H9 (cell line): ENCODE data around the gene PRSS27. TPM values are rescaled to one million over a fixed set of nuclear protein-coding genes. Genes with fewer than 3 reads are reported as not detected.

Experiments
- DNase-seq: peaks from one replicate; pipeline ENCODE4 v3.0.0-alpha.2; 2017
- H2AFZ ChIP-seq: one replicate; pipeline ENCODE4 v1.6.1; 2013; ENCODE audit warnings: mild to moderate bottlenecking, low read length, control low read depth, moderate library complexity
- H2AK5ac ChIP-seq: 2 replicates; pipeline ENCODE4 v1.6.1; 2013; ENCODE audit warnings: low read length, control low read depth, mixed read lengths; ENCODE audit not compliant: insufficient read length
- H2BK120ac ChIP-seq: one replicate; pipeline ENCODE4 v1.6.1; 2013; ENCODE audit warnings: low read depth, mild to moderate bottlenecking, low read length, control low read depth, inconsistent platforms; ENCODE audit not compliant: poor library complexity, severe bottlenecking
- H2BK12ac ChIP-seq: 2 replicates; pipeline ENCODE4 v1.6.1; 2013; ENCODE audit warnings: low read length, control low read depth, mixed read lengths, low read depth; ENCODE audit not compliant: insufficient read length
- H2BK15ac ChIP-seq: 2 replicates; pipeline ENCODE4 v1.6.1; 2013; ENCODE audit warnings: low read depth, low read length, control low read depth
- H2BK20ac ChIP-seq: one replicate; pipeline ENCODE4 v1.6.1; 2013; ENCODE audit warnings: low read depth, mild to moderate bottlenecking, low read length, control low read depth, inconsistent platforms; ENCODE audit not compliant: poor library complexity, severe bottlenecking
- H2BK5ac ChIP-seq: 2 replicates; pipeline ENCODE4 v1.6.1; 2013; ENCODE audit warnings: low read length, control low read depth, mixed read lengths; ENCODE audit not compliant: insufficient read length
- H3K14ac ChIP-seq: 2 replicates; pipeline ENCODE4 v1.6.1; 2013; ENCODE audit warnings: low read length, control low read depth; ENCODE audit not compliant: insufficient read depth
- H3K18ac ChIP-seq: 2 replicates; pipeline ENCODE4 v1.6.1; 2013; ENCODE audit warnings: low read depth, mild to moderate bottlenecking, mixed read lengths, low read length, control low read depth; ENCODE audit not compliant: insufficient read length
- H3K23ac ChIP-seq: 2 replicates; pipeline ENCODE4 v1.6.1; 2013; ENCODE audit warnings: low read length, control low read depth, mixed read lengths, low read depth; ENCODE audit not compliant: insufficient read length
- H3K23me2 ChIP-seq: 2 replicates; pipeline ENCODE4 v1.6.1; 2013; ENCODE audit warnings: low read depth, mild to moderate bottlenecking, mixed read lengths, low read length, control low read depth; ENCODE audit not compliant: insufficient read length, poor library complexity, severe bottlenecking
- H3K27ac ChIP-seq: 2 replicates; pipeline ENCODE4 v1.5.1; 2013; ENCODE audit warnings: low read length, control low read depth, mixed read lengths, low read depth; ENCODE audit not compliant: insufficient read length
- H3K27me3 ChIP-seq: 2 replicates; pipeline ENCODE4 v1.6.1; 2013; ENCODE audit warnings: low read length, control low read depth, inconsistent platforms; ENCODE audit not compliant: insufficient read depth
- H3K4ac ChIP-seq: 2 replicates; pipeline ENCODE4 v1.6.1; 2013; ENCODE audit warnings: low read depth, mild to moderate bottlenecking, control low read depth, inconsistent platforms, low read length, moderate library complexity
- H3K4me1 ChIP-seq: 2 replicates; pipeline ENCODE4 v1.6.1; 2013; ENCODE audit warnings: low read length, control low read depth, inconsistent platforms; ENCODE audit not compliant: insufficient read depth
- H3K4me2 ChIP-seq: 2 replicates; pipeline ENCODE4 v1.6.1; 2013; ENCODE audit warnings: low read length, control low read depth, mixed read lengths; ENCODE audit not compliant: insufficient read length, insufficient read depth
- H3K56ac ChIP-seq: 2 replicates; pipeline ENCODE4 v1.6.1; 2013; ENCODE audit warnings: low read depth, mild to moderate bottlenecking, mixed read lengths, low read length, control low read depth; ENCODE audit not compliant: insufficient read length
- H3K79me1 ChIP-seq: 2 replicates; pipeline ENCODE4 v1.6.1; 2013; ENCODE audit warnings: low read depth, mild to moderate bottlenecking, moderate library complexity, low read length, control low read depth, inconsistent platforms; ENCODE audit not compliant: insufficient read depth, poor library complexity, severe bottlenecking
- H3K79me2 ChIP-seq: 2 replicates; pipeline ENCODE4 v1.6.1; 2013; ENCODE audit warnings: low read length, control low read depth, inconsistent platforms; ENCODE audit not compliant: insufficient read depth
- H3K9ac ChIP-seq: 2 replicates; pipeline ENCODE4 v1.6.1; 2013; ENCODE audit warnings: low read length, control low read depth, mixed read lengths; ENCODE audit not compliant: insufficient read length; ENCODE audit errors: extremely low read depth
- H3K9me3 ChIP-seq: one replicate; pipeline ENCODE4 v1.6.1; 2013; ENCODE audit warnings: low read depth, low read length, inconsistent platforms; ENCODE audit not compliant: control insufficient read depth
- H3T11ph ChIP-seq: one replicate; pipeline ENCODE4 v1.6.1; 2013; ENCODE audit warnings: mild to moderate bottlenecking, low read length, control low read depth, inconsistent platforms
- H4K20me1 ChIP-seq: one replicate; pipeline ENCODE4 v1.6.1; 2013; ENCODE audit not compliant: control insufficient read depth, insufficient read length, insufficient read depth
- H4K5ac ChIP-seq: 2 replicates; pipeline ENCODE4 v1.6.1; 2013; ENCODE audit warnings: low read depth, mild to moderate bottlenecking, mixed read lengths, low read length, control low read depth; ENCODE audit not compliant: insufficient read length
- H4K8ac ChIP-seq: replicated peaks from 2 replicates; pipeline ENCODE4 v1.6.1; 2013; ENCODE audit warnings: low read length, control low read depth, mixed read lengths, low read depth; ENCODE audit not compliant: insufficient read length
- H4K91ac ChIP-seq: 2 replicates; pipeline ENCODE4 v1.6.1; 2013; ENCODE audit warnings: low read depth, mild to moderate bottlenecking, moderate library complexity, mixed read lengths, low read length, control low read depth; ENCODE audit not compliant: insufficient read length
- H3K27ac Mint-ChIP-seq, 3 experiments: 2 replicates in 2 of 3; 3 replicates in 1 of 3; pipeline ENCODE4 v1.8.0; 2020 to 2021; ENCODE audit warnings: mixed read lengths in 3 of 3, mild to moderate bottlenecking in 1 of 3, moderate library complexity in 1 of 3
- H3K27me3 Mint-ChIP-seq: 2 replicates; pipeline ENCODE4 v1.8.0; 2021; ENCODE audit warnings: low read depth, mild to moderate bottlenecking, moderate library complexity, mixed read lengths
- H3K36me3 Mint-ChIP-seq, 3 experiments: 2 replicates in 2 of 3; 3 replicates in 1 of 3; pipeline ENCODE4 v1.8.0; 2020 to 2021; ENCODE audit warnings: low read depth in 3 of 3, mixed read lengths in 3 of 3; ENCODE audit not compliant: insufficient read depth in 1 of 3
- H3K4me1 Mint-ChIP-seq, 2 experiments: 2 replicates each; pipeline ENCODE4 v1.8.0; 2020; ENCODE audit warnings: mixed read lengths in 2 of 2
- H3K4me3 Mint-ChIP-seq, 2 experiments: 2 replicates in 1 of 2; 3 replicates in 1 of 2; pipeline ENCODE4 v1.8.0; 2020 to 2021; ENCODE audit warnings: mild to moderate bottlenecking in 2 of 2, mixed read lengths in 2 of 2, moderate library complexity in 1 of 2
- H3K9me3 Mint-ChIP-seq, 2 experiments: 2 replicates in 1 of 2; 3 replicates in 1 of 2; pipeline ENCODE4 v1.8.0; 2020; ENCODE audit warnings: mild to moderate bottlenecking in 2 of 2, mixed read lengths in 2 of 2, moderate library complexity in 1 of 2
- CTCF ChIP-seq: fragments of 200-600 bp; sonication (generic); conservative IDR thresholded peaks from 3 replicates; pipeline ENCODE4 v1.8.0; 2021; ENCODE audit warnings: antibody characterized with exemption, mild to moderate bottlenecking
- WGBS: extraction: QIAGEN DNeasy Blood & Tissue Kit; methylation state at CpG from one replicate; pipeline ENCODE4 v1.1.7; 2013; ENCODE audit warnings: missing lambda C conversion rate, low lambda C conversion rate, mixed read lengths; ENCODE audit not compliant: insufficient read length; ENCODE audit errors: extremely low coverage; 5-methylcytosine and 5-hydroxymethylcytosine counted together
- total RNA-seq: library from RNA; stranded (reverse); gene quantifications from 2 replicates; pipeline ENCODE4 v1.2.1, GENCODE V29; 2021

PRSS27 gene
- total RNA-seq, 1 experiment from 2014 or later = 5.0 TPM

GRCh38 chr16:2692948-2693651, 26.9 kb downstream of the PRSS27 start:
- H3K79me2 ChIP-seq = no peaks in the 10 kb centered on the region; the same call in 1 of the 2 replicates
- H2BK12ac ChIP-seq = no peak overlapping the region
- peak; percentile 71 for DNase-seq
- H4K20me1 ChIP-seq = no peaks in the 10 kb centered on the region
- Mint-ChIP-seq H3K9me3 (no peaks in the 10 kb centered on the region), H3K4me1 (peaks cover 0 to 6% of the 10 kb centered on the region in 2 experiments; a peak in 2 of 4 replicates), H3K4me3 (no peak overlapping the region), H3K27me3 (no peaks in the 10 kb centered on the region), H3K27ac (peak overlapping the region; percentile 22 to 89 (median 81); a peak in 4 of 7 replicates), H3K36me3 (peaks cover 6 to 14% (median 10%) of the 10 kb centered on the region in 3 experiments; a peak in 6 of 7 replicates)
- no peak overlapping the region for H3K18ac ChIP-seq
- no peak overlapping the region for H2AFZ ChIP-seq
- no peaks in the 10 kb centered on the region for H3K9me3 ChIP-seq
- H2AK5ac ChIP-seq = no peak overlapping the region
- no peaks in the 10 kb centered on the region for H3K23me2 ChIP-seq
- no CpG with 5 or more reads among the region's 24 CpGs for WGBS
- H3T11ph ChIP-seq = no peak overlapping the region
- no peak overlapping the region for H2BK5ac ChIP-seq
- H3K4me1 ChIP-seq = no peaks in the 10 kb centered on the region
- no peaks in the 10 kb centered on the region for H3K27me3 ChIP-seq
- no peak overlapping the region for H3K4me2 ChIP-seq
- H3K14ac ChIP-seq = no peak overlapping the region; the same call in 1 of the 2 replicates
- H4K5ac ChIP-seq = no peak overlapping the region
- H3K23ac ChIP-seq = no peak overlapping the region
- no peak overlapping the region for H3K56ac ChIP-seq
- H3K79me1 ChIP-seq = peaks cover 5% of the 10 kb centered on the region
- TF ChIP-seq CTCF = no peak
- no peak overlapping the region for H2BK120ac ChIP-seq
- no peak overlapping the region for H4K91ac ChIP-seq
- no peak overlapping the region for H2BK15ac ChIP-seq
- no peak overlapping the region for H3K4ac ChIP-seq
- H2BK20ac ChIP-seq = no peak overlapping the region
- no peak overlapping the region for H3K9ac ChIP-seq
- H3K27ac ChIP-seq = no peak overlapping the region
- H4K8ac ChIP-seq = no peak overlapping the region
